ENCODE measurements around the gene F7. TPM values are rescaled to one million over a fixed set of nuclear protein-coding genes. Genes with fewer than 3 reads are reported as not detected.

F7 gene
- total and polyA plus RNA-seq, 2 donors (not counting 1 experiment from before 2014, with no cell fraction given), result not detected

GRCh38 chr13:113166266-113166665 is 60.7 kb downstream of the F7 start:
- ChIA-PET CTCF (interaction anchor here (0.6 kb wide), 1 partner anchor 13 kb away, joined by 4 read pairs; no protein-coding TSS in a partner anchor), POLR2A (no interaction called here)
- peaks cover 0 to 5% of the 10 kb centered on the region in 2 experiments for H3K36me3 ChIP-seq (replicated peaks in 1 of 2; ENCODE audit: control extremely low read depth in 1 of 2, control insufficient read depth in 1 of 2, extremely low read depth in 1 of 2, insufficient read depth in 2 of 2, low read length in 1 of 2)
- Mint-ChIP-seq H3K9me3 (ENCODE audit: insufficient read depth) (no peaks in the 10 kb centered on the region), H3K27ac (no peak overlapping the region), H3K4me1 (peaks cover 10% of the 10 kb centered on the region), H3K4me3 (no peak overlapping the region), H3K27me3 (no peaks in the 10 kb centered on the region)
- H3K27me3 ChIP-seq (replicated peaks in 1 of 4; ENCODE audit: control extremely low read depth in 1 of 4, control insufficient read depth in 3 of 4, insufficient read depth in 4 of 4, low read length in 3 of 4), result peaks cover 0 to 8% (median 0%) of the 10 kb centered on the region in 4 experiments
- H3K9me3 ChIP-seq (ENCODE audit: control extremely low read depth in 1 of 3, control insufficient read depth in 2 of 3, insufficient read depth in 1 of 3, low read length in 2 of 3), result peaks cover 0 to 5% (median 0%) of the 10 kb centered on the region in 3 donors
- peaks cover 0 to 5% of the 10 kb centered on the region in 2 donors for H3K4me1 ChIP-seq (ENCODE audit: control insufficient read depth in 2 of 2, insufficient read depth in 2 of 2, low read length in 2 of 2)
- H3K4me2 ChIP-seq (replicated peaks; ENCODE audit: low read depth, low read length, poor library complexity, severe bottlenecking), result no peak overlapping the region
- H3K4me3 ChIP-seq (ENCODE audit: control extremely low read depth in 1 of 5, extremely low read depth in 1 of 5, insufficient read depth in 1 of 5, low read depth in 2 of 5, low read length in 4 of 5), result no peak overlapping the region
- WGBS (ENCODE audit: insufficient coverage), result 90% methylated on average over 6 of the region's 10 CpGs
- no peaks in the 10 kb centered on the region for H3K79me2 ChIP-seq (ENCODE audit: control insufficient read depth, insufficient read depth, low read length)
- TF ChIP-seq EZH2 (IDR thresholded peaks at IDR 0.05; ENCODE audit: borderline replicate concordance, insufficient read depth, low read depth, low read length, poor library complexity, severe bottlenecking), result no peak
- DNase-seq (no peak), ATAC-seq (ENCODE audit: low read depth) (no peak)
- H3K27ac ChIP-seq (ENCODE audit: low read length in 2 of 2), result no peak overlapping the region
- no peak overlapping the region for H3K9ac ChIP-seq (ENCODE audit: low read length)
- intact Hi-C loops (cut with micrococcal nuclease), result no loop called here
- H4K20me1 ChIP-seq (ENCODE audit: control insufficient read depth, insufficient read depth, low read length, poor library complexity, severe bottlenecking), result no peaks in the 10 kb centered on the region
- no peak overlapping the region for H2AFZ ChIP-seq (ENCODE audit: insufficient read depth, low read depth, low read length, poor library complexity, severe bottlenecking)

- Histone ChIP-seq H3K27ac (ENCODE audit: low read length in 2 of 2) (no peak overlapping the region), H3K4me1 (ENCODE audit: control insufficient read depth in 2 of 2, insufficient read depth in 2 of 2, low read length in 2 of 2) (peaks cover 0 to 5% of the 10 kb centered on the region in 2 donors), H2AFZ (ENCODE audit: insufficient read depth, low read depth, low read length, poor library complexity, severe bottlenecking) (no peak overlapping the region), H3K9me3 (ENCODE audit: control extremely low read depth in 1 of 3, control insufficient read depth in 2 of 3, insufficient read depth in 1 of 3, low read length in 2 of 3) (peaks cover 0 to 3% (median 0%) of the 10 kb centered on the region in 3 donors), H4K20me1 (ENCODE audit: control insufficient read depth, insufficient read depth, low read length, poor library complexity, severe bottlenecking) (no peaks in the 10 kb centered on the region), H3K36me3 (replicated peaks in 1 of 2; ENCODE audit: control extremely low read depth in 1 of 2, control insufficient read depth in 1 of 2, extremely low read depth in 1 of 2, insufficient read depth in 2 of 2, low read length in 1 of 2) (peaks cover 0 to 5% of the 10 kb centered on the region in 2 experiments), H3K9ac (ENCODE audit: low read length) (no peak overlapping the region), H3K4me3 (ENCODE audit: control extremely low read depth in 1 of 5, extremely low read depth in 1 of 5, insufficient read depth in 1 of 5, low read depth in 2 of 5, low read length in 4 of 5) (no peak overlapping the region), H3K4me2 (replicated peaks; ENCODE audit: low read depth, low read length, poor library complexity, severe bottlenecking) (no peak overlapping the region), H3K79me2 (ENCODE audit: control insufficient read depth, insufficient read depth, low read length) (no peaks in the 10 kb centered on the region), H3K27me3 (replicated peaks in 1 of 4; ENCODE audit: control extremely low read depth in 1 of 4, control insufficient read depth in 3 of 4, insufficient read depth in 4 of 4, low read length in 3 of 4) (peaks cover 0 to 5% (median 0%) of the 10 kb centered on the region in 4 experiments)
- Mint-ChIP-seq H3K27ac (no peak overlapping the region), H3K27me3 (no peaks in the 10 kb centered on the region), H3K4me1 (peaks cover 9% of the 10 kb centered on the region), H3K4me3 (no peak overlapping the region), H3K9me3 (ENCODE audit: insufficient read depth) (no peaks in the 10 kb centered on the region)
- POLR2A ChIA-PET, result no interaction called here
- no peak for ATAC-seq (ENCODE audit: low read depth)
- no peak for DNase-seq
- WGBS (ENCODE audit: insufficient coverage), result 100% methylated on average over 3 of the region's 5 CpGs
- TF ChIP-seq EZH2 (IDR thresholded peaks at IDR 0.05; ENCODE audit: borderline replicate concordance, insufficient read depth, low read depth, low read length, poor library complexity, severe bottlenecking) (no peak), CTCF (IDR thresholded peaks at IDR 0.05) (no peak)
- CTCF ChIA-PET, result interaction anchor here (0.6 kb wide), 1 partner anchor 12 kb away, joined by 4 read pairs; no protein-coding TSS in a partner anchor
- intact Hi-C loops (cut with micrococcal nuclease), result no loop called here
These were observed 61.1 kb downstream of the F7 start for GRCh38 chr13:113166681-113167080.

All from B cell (primary cell).